ENCODE results near the gene DHX36. TPM values are rescaled to one million over a fixed set of nuclear protein-coding genes. Genes with fewer than 3 reads are reported as not detected.

DHX36 gene
- total and polyA plus RNA-seq, 2 of the 4 experiments (the other 2 are of a cell fraction), result 27.1 to 30.2 TPM

DNA sequence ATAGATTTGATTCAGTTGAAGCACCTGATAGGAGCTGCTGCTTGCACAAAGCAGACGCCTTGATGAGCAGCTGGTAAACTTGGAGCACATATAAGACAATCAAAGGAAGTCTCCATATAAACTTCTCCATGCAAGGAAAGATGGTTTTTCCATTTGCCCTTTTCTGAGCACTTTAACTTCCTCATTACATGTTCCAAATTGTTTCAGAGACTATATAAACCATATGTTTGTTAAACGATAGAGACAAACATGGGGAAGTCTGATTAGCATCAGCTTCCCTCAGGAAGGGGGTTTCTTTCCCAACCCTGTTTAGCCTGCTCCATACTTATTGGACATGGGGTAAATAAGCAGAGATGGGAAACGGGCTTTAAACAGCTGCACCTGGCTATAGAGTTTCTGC, 88.0 kb downstream of the DHX36 start:
- dilution Hi-C loops (cut with HindIII; ENCODE audit: low sequenced_read_pairs, unreplicated experiment), result no loop called here
- POLR2A ChIA-PET (ENCODE audit: unreplicated experiment), result no interaction called here
- in situ Hi-C loops (cut with MboI; ENCODE audit: low sequenced_read_pairs), result loop anchor here (25.0 kb wide), 1 partner anchor 1224 kb away; no protein-coding TSS in a partner anchor

More for the DNA sequence above, 88.0 kb downstream of the DHX36 start:
- no peaks in the 10 kb centered on the region for H3K27me3 ChIP-seq (ENCODE audit: control insufficient read depth, insufficient read depth, low read length)
- no peak overlapping the region for H2AK5ac ChIP-seq (ENCODE audit: low read depth, low read length)
- H3K18ac ChIP-seq (ENCODE audit: low read depth, low read length), result no peak overlapping the region
- no peak overlapping the region for H2AK9ac ChIP-seq (replicated peaks; ENCODE audit: low read depth, low read length, poor library complexity)
- no CpG with 5 or more reads among the region's 3 CpGs for WGBS, 2 experiments (ENCODE audit: extremely low coverage in 2 of 2, insufficient read length in 1 of 2)
- no TSS peak for BruUV-seq (replicated peaks)
- no peak overlapping the region for H4K8ac ChIP-seq (ENCODE audit: low read depth in 2 of 2, low read length in 2 of 2)
- no peaks in the 10 kb centered on the region for H3K36me3 ChIP-seq (ENCODE audit: control insufficient read depth, insufficient read depth, low read length)
- no peak overlapping the region for H2BK5ac ChIP-seq (ENCODE audit: low read depth, low read length, poor library complexity, severe bottlenecking)
- no peak overlapping the region for H3K4me2 ChIP-seq (ENCODE audit: low read depth, low read length)
- H4K5ac ChIP-seq (ENCODE audit: low read depth, low read length), result no peak overlapping the region
- no peak overlapping the region for H4K91ac ChIP-seq (ENCODE audit: insufficient read depth, low read depth, low read length)
- CTCF ChIA-PET, result interaction anchor here (1.0 kb wide), 1 partner anchor 115 kb away, joined by 3 read pairs; the partner anchor contains the start of gene ARHGEF26
- no peak overlapping the region for H3K14ac ChIP-seq (replicated peaks; ENCODE audit: low read depth, low read length)
- no peak overlapping the region for H3K9ac ChIP-seq (ENCODE audit: low read depth, low read length)
- DNase-seq, result no peak
- H3K9me1 ChIP-seq (ENCODE audit: insufficient read depth, low read length), result no peaks in the 10 kb centered on the region; the same call in 1 of the 2 replicates
- H4K20me1 ChIP-seq (ENCODE audit: insufficient read depth, low read length), result no peaks in the 10 kb centered on the region
- H2BK15ac ChIP-seq (ENCODE audit: low read depth, low read length), result no peak overlapping the region
- no peak overlapping the region for H3K4me3 ChIP-seq (ENCODE audit: insufficient read depth, low read depth, low read length)
- H2BK120ac ChIP-seq (ENCODE audit: low read depth, low read length), result no peak overlapping the region
- H3K23ac ChIP-seq (ENCODE audit: low read depth, low read length), result no peak overlapping the region
- no peaks in the 10 kb centered on the region for H3K79me1 ChIP-seq (ENCODE audit: low read depth in 1 of 2, low read length in 2 of 2)
- no peak overlapping the region for H2AFZ ChIP-seq (replicated peaks; ENCODE audit: low read length, poor library complexity)
- no peak overlapping the region for H2BK20ac ChIP-seq (ENCODE audit: low read depth, low read length)
- intact Hi-C loops (cut with micrococcal nuclease), result no loop called here
- H3K9me3 ChIP-seq (ENCODE audit: control insufficient read depth, insufficient read depth, low read length), result no peaks in the 10 kb centered on the region
- H3K27ac ChIP-seq (ENCODE audit: insufficient read depth, low read length), result no peak overlapping the region
- TF ChIP-seq POLR2A (IDR thresholded peaks at IDR 0.05; ENCODE audit: low read depth, low read length) (no peak), CEBPB (IDR thresholded peaks at IDR 0.05; ENCODE audit: low read depth, low read length) (no peak), SMC3 (IDR thresholded peaks at IDR 0.05; ENCODE audit: low read depth, low read length) (no peak), RAD21 (IDR thresholded peaks at IDR 0.05; ENCODE audit: low read length) (no peak), CHD1 (IDR thresholded peaks at IDR 0.05; ENCODE audit: low read depth, low read length) (no peak), RFX5 (IDR thresholded peaks at IDR 0.05; ENCODE audit: low read depth, low read length) (no peak), BHLHE40 (IDR thresholded peaks at IDR 0.05; ENCODE audit: low read depth, low read length) (no peak), MAFK (IDR thresholded peaks at IDR 0.05; ENCODE audit: low read depth, low read length) (no peak), FOS (IDR thresholded peaks at IDR 0.05; ENCODE audit: low read depth, low read length) (no peak), NFE2L2 (IDR thresholded peaks at IDR 0.05; ENCODE audit: low read depth, low read length) (no peak), RCOR1 (IDR thresholded peaks at IDR 0.05; ENCODE audit: insufficient replicate concordance, low read length) (no peak), MAZ (IDR thresholded peaks at IDR 0.05; ENCODE audit: borderline replicate concordance, low read depth, low read length) (no peak), MXI1 (IDR thresholded peaks at IDR 0.05; ENCODE audit: borderline replicate concordance, low read depth, low read length) (no peak)
- TF ChIP-seq, protein P1, sequence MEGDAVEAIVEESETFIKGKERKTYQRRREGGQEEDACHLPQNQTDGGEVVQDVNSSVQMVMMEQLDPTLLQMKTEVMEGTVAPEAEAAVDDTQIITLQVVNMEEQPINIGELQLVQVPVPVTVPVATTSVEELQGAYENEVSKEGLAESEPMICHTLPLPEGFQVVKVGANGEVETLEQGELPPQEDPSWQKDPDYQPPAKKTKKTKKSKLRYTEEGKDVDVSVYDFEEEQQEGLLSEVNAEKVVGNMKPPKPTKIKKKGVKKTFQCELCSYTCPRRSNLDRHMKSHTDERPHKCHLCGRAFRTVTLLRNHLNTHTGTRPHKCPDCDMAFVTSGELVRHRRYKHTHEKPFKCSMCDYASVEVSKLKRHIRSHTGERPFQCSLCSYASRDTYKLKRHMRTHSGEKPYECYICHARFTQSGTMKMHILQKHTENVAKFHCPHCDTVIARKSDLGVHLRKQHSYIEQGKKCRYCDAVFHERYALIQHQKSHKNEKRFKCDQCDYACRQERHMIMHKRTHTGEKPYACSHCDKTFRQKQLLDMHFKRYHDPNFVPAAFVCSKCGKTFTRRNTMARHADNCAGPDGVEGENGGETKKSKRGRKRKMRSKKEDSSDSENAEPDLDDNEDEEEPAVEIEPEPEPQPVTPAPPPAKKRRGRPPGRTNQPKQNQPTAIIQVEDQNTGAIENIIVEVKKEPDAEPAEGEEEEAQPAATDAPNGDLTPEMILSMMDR (conservative IDR thresholded peaks at IDR 0.05; ENCODE audit: low read depth, low read length), result no peak
- TF ChIP-seq, protein P2, sequence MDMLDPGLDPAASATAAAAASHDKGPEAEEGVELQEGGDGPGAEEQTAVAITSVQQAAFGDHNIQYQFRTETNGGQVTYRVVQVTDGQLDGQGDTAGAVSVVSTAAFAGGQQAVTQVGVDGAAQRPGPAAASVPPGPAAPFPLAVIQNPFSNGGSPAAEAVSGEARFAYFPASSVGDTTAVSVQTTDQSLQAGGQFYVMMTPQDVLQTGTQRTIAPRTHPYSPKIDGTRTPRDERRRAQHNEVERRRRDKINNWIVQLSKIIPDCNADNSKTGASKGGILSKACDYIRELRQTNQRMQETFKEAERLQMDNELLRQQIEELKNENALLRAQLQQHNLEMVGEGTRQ (IDR thresholded peaks at IDR 0.05; ENCODE audit: low read depth, low read length), result no peak
- TF ChIP-seq, protein P3, sequence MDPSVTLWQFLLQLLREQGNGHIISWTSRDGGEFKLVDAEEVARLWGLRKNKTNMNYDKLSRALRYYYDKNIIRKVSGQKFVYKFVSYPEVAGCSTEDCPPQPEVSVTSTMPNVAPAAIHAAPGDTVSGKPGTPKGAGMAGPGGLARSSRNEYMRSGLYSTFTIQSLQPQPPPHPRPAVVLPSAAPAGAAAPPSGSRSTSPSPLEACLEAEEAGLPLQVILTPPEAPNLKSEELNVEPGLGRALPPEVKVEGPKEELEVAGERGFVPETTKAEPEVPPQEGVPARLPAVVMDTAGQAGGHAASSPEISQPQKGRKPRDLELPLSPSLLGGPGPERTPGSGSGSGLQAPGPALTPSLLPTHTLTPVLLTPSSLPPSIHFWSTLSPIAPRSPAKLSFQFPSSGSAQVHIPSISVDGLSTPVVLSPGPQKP (IDR thresholded peaks at IDR 0.05; ENCODE audit: borderline replicate concordance, low read depth, low read length), result no peak
- no peak overlapping the region for H3K4ac ChIP-seq (ENCODE audit: low read depth, low read length)
- H3K4me1 ChIP-seq (ENCODE audit: control insufficient read depth, insufficient read depth, low read length), result no peaks in the 10 kb centered on the region
- no peak for ATAC-seq (ENCODE audit: low read depth)
- H3K56ac ChIP-seq (ENCODE audit: extremely low read depth, insufficient read depth, low read length), result no peak overlapping the region

Data from IMR-90 (cell line).